GM19238 (cell line): Measurements from ENCODE around the gene OR4C11.

ENCODE experiments used
- DNase-seq: peaks from one replicate; pipeline ENCODE4 v3.0.0; 2011; ENCODE audit warnings: low spot score; ENCODE audit not compliant: insufficient read length

OR4C11 gene

GRCh38 chr11:55607545-55607944 is at the start of gene OR4C11:
OR4C11 (minus strand) TSS chr11:55607645; CDS start chr11:55604373, 3,272 bp downstream.
- DNase-seq, result no peak

- DNase-seq, result no peak
Measured at GRCh38 chr11:55655096-55655495, 47.7 kb upstream of the OR4C11 start.

GRCh38 chr11:55652560-55652959 is 45.1 kb upstream of the OR4C11 start:
- DNase-seq, result no peak

DNA sequence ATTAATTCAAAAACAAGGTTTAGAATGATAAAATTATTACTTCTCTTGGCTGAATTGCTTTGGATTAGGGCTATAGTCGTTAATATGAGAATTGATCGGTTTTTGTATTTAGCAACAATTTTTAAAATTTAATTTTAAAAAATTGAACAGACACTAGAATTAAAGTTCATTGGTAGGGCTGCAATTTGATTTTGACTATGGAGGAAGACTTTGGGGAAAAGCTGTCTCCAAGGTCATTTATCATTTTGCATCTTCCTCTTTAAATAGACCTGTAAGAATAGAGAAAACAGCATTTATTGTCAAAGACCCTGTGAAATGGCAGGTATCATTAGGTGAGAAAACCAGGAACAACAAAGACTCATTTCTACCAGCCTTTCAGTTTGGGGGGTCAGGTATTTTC is 40.6 kb upstream of the OR4C11 start, which contains the start of gene OR4S2:
Gene OR4S2 (plus strand): TSS at position 301 of the 400 bp plus-strand sequence. CDS start 2,577 bp downstream, outside the sequence.
- DNase-seq, result no peak

- DNase-seq, result no peak
Measured at GRCh38 chr11:55634813-55635212, 27.4 kb upstream of the OR4C11 start, which contains the start of gene OR4P4. OR4P4 (plus strand) TSS chr11:55635113.

GRCh38 chr11:55624531-55624930 is 17.1 kb upstream of the OR4C11 start:
- DNase-seq, result no peak

DNA sequence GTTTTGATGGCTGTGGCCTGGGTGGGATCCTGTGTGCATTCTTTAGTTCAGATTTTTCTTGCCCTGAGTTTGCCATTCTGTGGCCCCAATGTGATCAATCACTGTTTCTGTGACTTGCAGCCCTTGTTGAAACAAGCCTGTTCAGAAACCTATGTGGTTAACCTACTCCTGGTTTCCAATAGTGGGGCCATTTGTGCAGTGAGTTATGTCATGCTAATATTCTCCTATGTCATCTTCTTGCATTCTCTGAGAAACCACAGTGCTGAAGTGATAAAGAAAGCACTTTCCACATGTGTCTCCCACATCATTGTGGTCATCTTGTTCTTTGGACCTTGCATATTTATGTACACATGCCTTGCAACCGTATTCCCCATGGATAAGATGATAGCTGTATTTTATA is 34.9 kb downstream of the OR4C11 start:
- DNase-seq, result no peak

DNA sequence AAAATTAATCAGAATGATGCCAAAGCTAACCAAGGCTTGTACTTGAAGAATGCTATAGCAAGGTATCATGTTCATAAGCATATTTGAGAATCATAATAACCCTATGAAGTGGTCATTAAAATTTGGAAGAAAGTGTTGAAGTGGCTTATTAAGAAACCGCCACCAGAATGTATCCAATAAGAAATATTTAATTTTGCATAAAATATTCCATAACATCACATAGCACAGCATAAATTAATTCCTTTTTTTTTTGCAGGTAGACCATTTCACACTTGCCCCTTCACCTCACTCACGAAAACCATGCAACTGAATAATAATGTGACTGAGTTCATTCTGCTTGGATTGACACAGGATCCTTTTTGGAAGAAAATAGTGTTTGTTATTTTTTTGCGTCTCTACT is 35.6 kb downstream of the OR4C11 start, which contains the start of gene OR4C16:
Gene OR4C16 (plus strand): TSS at position 301 of the 400 bp plus-strand sequence. CDS start 0 bp downstream, at position 301.
- no peak for DNase-seq

DNA sequence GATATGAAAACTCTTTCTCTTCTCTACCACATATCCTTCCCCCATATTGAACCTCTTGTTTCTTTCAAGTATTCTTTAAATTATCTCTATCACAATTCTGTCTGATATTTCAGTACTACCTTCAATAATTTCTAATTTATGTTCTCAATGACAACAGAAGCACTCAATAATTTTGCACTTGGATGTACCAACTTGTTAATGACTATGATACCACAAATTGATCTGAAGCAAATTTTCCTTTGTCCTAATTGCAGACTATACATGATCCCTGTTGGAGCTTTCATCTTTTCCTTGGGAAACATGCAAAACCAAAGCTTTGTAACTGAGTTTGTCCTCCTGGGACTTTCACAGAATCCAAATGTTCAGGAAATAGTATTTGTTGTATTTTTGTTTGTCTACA is 53.3 kb downstream of the OR4C11 start, which contains the start of gene OR4C15:
Gene OR4C15 (plus strand): TSS at position 301 of the 400 bp plus-strand sequence. CDS start 0 bp downstream, at position 301.
- DNase-seq, result no peak
